D341Med (cell line): Measurements from ENCODE around the gene OR10G4.
"Not testable (repeated sequence)": the region's sequence is repeated elsewhere in the genome, so short reads cannot be mapped to it uniquely, and the experiment has no call there.

Experiments used
- DNase-seq: peaks from one replicate; pipeline ENCODE4 v3.0.0; 2012; ENCODE audit warnings: low spot score

The OR10G4 gene, protein sequence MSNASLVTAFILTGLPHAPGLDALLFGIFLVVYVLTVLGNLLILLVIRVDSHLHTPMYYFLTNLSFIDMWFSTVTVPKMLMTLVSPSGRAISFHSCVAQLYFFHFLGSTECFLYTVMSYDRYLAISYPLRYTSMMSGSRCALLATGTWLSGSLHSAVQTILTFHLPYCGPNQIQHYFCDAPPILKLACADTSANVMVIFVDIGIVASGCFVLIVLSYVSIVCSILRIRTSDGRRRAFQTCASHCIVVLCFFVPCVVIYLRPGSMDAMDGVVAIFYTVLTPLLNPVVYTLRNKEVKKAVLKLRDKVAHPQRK

GRCh38 chr11:124012697-124013096 lies at the start of gene OR10G4:
TSS of gene OR10G4 (plus strand) at chr11:124012997. CDS start at chr11:124015575, 2,578 bp downstream.
- no peak for DNase-seq

- DNase-seq: no peak
These were observed 39.0 kb upstream of the OR10G4 start for GRCh38 chr11:123973816-123974215.

DNA sequence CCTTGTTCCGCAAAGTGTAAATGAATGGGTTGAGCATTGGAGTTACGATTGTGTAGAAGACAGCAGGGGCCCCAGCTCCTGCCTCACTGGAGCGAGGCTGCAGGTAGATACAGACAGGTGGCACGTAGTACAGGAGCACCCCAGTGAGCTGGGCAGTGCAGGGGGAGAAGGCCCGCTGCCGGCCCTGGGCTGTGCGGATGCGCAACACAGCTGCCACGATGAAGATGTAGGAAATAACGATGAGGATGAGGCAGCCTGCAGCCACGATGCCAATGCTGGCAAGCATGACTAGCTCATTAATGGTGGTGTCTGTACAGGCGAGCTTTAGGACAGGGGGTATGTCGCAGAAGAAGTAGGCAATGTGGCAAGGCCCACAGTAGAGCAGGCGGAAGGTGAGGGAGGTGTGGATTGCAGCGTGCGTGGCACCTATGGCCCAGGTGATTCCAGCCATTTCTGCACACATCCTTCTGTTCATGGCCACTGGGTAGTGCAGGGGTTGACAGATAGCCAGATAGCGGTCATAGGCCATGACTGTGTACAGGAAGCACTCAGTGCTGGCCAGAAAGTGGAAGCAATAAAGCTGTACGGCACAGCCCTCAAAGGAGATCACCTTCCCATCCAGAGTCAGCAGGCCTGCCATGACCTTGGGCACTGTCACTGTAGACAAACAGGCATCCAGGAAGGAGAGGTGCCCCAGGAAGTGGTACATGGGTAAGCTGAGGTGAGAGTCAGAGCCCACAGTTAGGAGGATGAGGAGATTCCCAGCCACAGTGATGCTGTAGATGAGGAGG lies 35.8 kb upstream of the OR10G4 start:
- no peak for DNase-seq

GRCh38 chr11:123977731-123978347 lies 35.0 kb upstream of the OR10G4 start, which contains the start of gene OR10S1:
TSS of gene OR10S1 (minus strand) at chr11:123977781. CDS start at chr11:123977664, 117 bp downstream.
- no peak for DNase-seq

DNA sequence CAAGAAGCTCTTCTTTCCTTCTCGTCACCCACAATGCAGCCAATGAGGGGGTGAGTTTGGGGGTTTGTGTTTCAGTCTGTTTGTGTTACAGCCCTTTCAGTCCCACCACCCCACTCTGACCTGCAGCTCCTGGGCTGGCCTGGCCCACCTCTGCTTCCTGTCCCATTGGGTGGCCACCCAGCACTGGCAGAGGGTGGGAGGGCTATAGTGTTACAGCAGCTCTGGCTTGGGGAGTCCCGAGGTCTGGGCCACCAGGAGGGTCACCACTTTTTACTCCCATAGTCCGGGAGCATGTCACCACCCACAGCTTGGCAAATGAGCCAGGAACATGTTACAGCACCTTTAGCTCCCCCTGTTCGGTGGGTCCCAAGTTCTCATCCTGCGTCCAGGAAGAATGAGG lies 33.5 kb upstream of the OR10G4 start:
- no peak for DNase-seq

GRCh38 chr11:123995119-123995518 lies 17.7 kb upstream of the OR10G4 start, which contains the start of gene OR10G6:
TSS of gene OR10G6 (minus strand) at chr11:123995161. CDS start at chr11:123995161, 0 bp downstream.
- no peak for DNase-seq

GRCh38 chr11:124015837-124016236 lies 3.0 kb downstream of the OR10G4 start:
- DNase-seq: not testable (repeated sequence)

GRCh38 chr11:124026498-124026897 lies 13.7 kb downstream of the OR10G4 start, which contains the start of gene OR10G8:
TSS of gene OR10G8 (plus strand) at chr11:124026798. CDS start at chr11:124029623, 2,825 bp downstream.
- DNase-seq: no peak

- DNase-seq: no peak
These were observed 23.9 kb downstream of the OR10G4 start for GRCh38 chr11:124036666-124037065.

- DNase-seq: no peak
These were observed 26.8 kb downstream of the OR10G4 start for GRCh38 chr11:124039557-124039956.

- no peak for DNase-seq
These were observed 28.5 kb downstream of the OR10G4 start, which contains the start of gene OR10G7 for GRCh38 chr11:124041254-124041653. TSS of gene OR10G7 (minus strand) at chr11:124041325. CDS start at chr11:124039001, 2,324 bp downstream.

- DNase-seq: no peak
These were observed 30.6 kb downstream of the OR10G4 start for GRCh38 chr11:124043420-124043819.

DNA sequence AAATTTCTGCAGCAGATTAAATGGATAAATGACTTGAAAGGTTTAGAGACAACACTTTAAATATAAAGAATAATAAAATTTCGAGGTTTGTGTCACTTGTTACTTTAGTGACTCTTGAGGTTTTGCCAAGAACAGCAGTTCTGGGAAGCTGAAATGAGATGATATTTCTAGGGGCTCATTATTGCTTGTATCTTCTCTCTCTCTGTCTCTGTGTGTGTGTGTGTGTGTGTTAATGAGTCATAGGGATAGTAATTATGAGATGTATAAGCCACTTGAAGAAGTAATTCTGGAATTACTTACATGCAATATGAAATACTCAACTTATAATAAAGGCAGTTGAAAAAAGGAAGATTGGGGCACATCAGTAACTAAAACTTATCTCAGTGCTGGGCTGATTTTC lies 38.0 kb downstream of the OR10G4 start:
- no peak for DNase-seq

DNA sequence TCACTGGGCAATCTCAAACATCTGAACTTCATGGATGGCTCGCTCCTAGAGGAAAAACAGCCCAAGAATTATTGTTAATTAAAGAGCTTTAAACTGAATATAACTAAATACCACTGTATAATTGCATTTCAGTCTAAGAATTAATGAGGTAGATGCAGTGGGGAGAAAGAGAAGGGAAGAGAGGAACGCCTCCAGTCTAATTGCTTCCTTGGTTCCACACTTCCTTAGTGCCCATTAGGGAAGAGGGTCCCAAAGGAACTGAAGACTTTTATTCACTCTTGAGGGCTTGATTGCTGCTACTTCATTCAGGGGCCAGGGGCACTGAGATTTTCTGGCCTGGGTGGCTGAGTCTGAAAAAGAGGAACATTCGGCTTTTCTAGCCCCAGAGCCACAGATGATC lies 40.2 kb downstream of the OR10G4 start:
- DNase-seq: no peak
